ENCODE results near the gene OR7A5.
"Not testable (repeated sequence)": the region's sequence is repeated elsewhere in the genome, so short reads cannot be mapped to it uniquely, and the experiment has no call there.

The OR7A5 gene

GRCh38 chr19:14809272-14810057, 25.5 kb downstream of the OR7A5 start:
- no peak for TF ChIP-seq CTCF (IDR thresholded peaks at IDR 0.05; ENCODE audit: low read depth, low read length)
- no peak for DNase-seq (ENCODE audit: extremely low read depth, low read depth)

GRCh38 chr19:14804765-14805164, 30.2 kb downstream of the OR7A5 start:
- DNase-seq (ENCODE audit: extremely low read depth, low read depth), result no peak
- no peak for TF ChIP-seq CTCF (IDR thresholded peaks at IDR 0.05; ENCODE audit: low read depth, low read length)

GRCh38 chr19:14798760-14799159, 36.2 kb downstream of the OR7A5 start:
- no peak for DNase-seq (ENCODE audit: extremely low read depth, low read depth)
- TF ChIP-seq CTCF (IDR thresholded peaks at IDR 0.05; ENCODE audit: low read depth, low read length), result no peak

- no peak for DNase-seq (ENCODE audit: extremely low read depth, low read depth)
- no peak for TF ChIP-seq CTCF (IDR thresholded peaks at IDR 0.05; ENCODE audit: low read depth, low read length)
Measured at GRCh38 chr19:14796021-14796420, 39.0 kb downstream of the OR7A5 start.

- no peak for TF ChIP-seq CTCF (IDR thresholded peaks at IDR 0.05; ENCODE audit: low read depth, low read length)
- no peak for DNase-seq (ENCODE audit: extremely low read depth, low read depth)
Measured at GRCh38 chr19:14795078-14795721, 39.8 kb downstream of the OR7A5 start.

- not testable (repeated sequence) for DNase-seq (ENCODE audit: extremely low read depth, low read depth)
Measured at GRCh38 chr19:14792250-14792649, 42.7 kb downstream of the OR7A5 start.

GRCh38 chr19:14786421-14786851, 48.5 kb downstream of the OR7A5 start:
- DNase-seq (ENCODE audit: extremely low read depth, low read depth), result no peak
- TF ChIP-seq CTCF (IDR thresholded peaks at IDR 0.05; ENCODE audit: low read depth, low read length), result peak; percentile 19

GRCh38 chr19:14785102-14785793, 49.7 kb downstream of the OR7A5 start:
- not testable (repeated sequence) for DNase-seq (ENCODE audit: extremely low read depth, low read depth)

- DNase-seq (ENCODE audit: extremely low read depth, low read depth), result not testable (repeated sequence)
Measured at GRCh38 chr19:14784730-14785101, 50.3 kb downstream of the OR7A5 start.

- not testable (repeated sequence) for DNase-seq (ENCODE audit: extremely low read depth, low read depth)
Measured at GRCh38 chr19:14783410-14783998, 51.5 kb downstream of the OR7A5 start.

All from AG09319 (cell line).